ENCODE measurements around the gene RHOJ. TPM values are rescaled to one million over a fixed set of nuclear protein-coding genes. Genes with fewer than 3 reads are reported as not detected.

The RHOJ gene
- total RNA-seq, 1 experiment from 2014 or later = 0.40 TPM

- no peak for TF ChIP-seq CTCF (IDR thresholded peaks at IDR 0.05; ENCODE audit: unreplicated experiment)
- Mint-ChIP-seq H3K4me1 (ENCODE audit: low read depth, unreplicated experiment) (no peaks in the 10 kb centered on the region), H3K9me3 (ENCODE audit: low read depth, unreplicated experiment) (no peaks in the 10 kb centered on the region), H3K36me3 (ENCODE audit: insufficient read depth, unreplicated experiment) (no peaks in the 10 kb centered on the region), H3K27me3 (ENCODE audit: unreplicated experiment) (no peaks in the 10 kb centered on the region), H3K4me3 (ENCODE audit: low read depth, unreplicated experiment) (no peak overlapping the region), H3K27ac (ENCODE audit: unreplicated experiment) (no peak overlapping the region)
- CTCF ChIA-PET = no interaction called here
- no TSS peak for BruUV-seq (replicated peaks)
- no peak for DNase-seq
- intact Hi-C loops (cut with micrococcal nuclease; ENCODE audit: unreplicated experiment) = no loop called here
These were observed 91.9 kb downstream of the RHOJ start for GRCh38 chr14:63296060-63296563.

- H3K27ac Mint-ChIP-seq (ENCODE audit: unreplicated experiment) = no peak overlapping the region
- no peak overlapping the region for H3K4me3 Mint-ChIP-seq (ENCODE audit: low read depth, unreplicated experiment)
- H3K9me3 Mint-ChIP-seq (ENCODE audit: low read depth, unreplicated experiment) = no peaks in the 10 kb centered on the region
- no peaks in the 10 kb centered on the region for H3K4me1 Mint-ChIP-seq (ENCODE audit: low read depth, unreplicated experiment)
- CTCF ChIA-PET = interaction anchor here (0.6 kb wide), 1 partner anchor 1747 kb away, joined by 7 read pairs; no protein-coding TSS in a partner anchor
- no peak for TF ChIP-seq CTCF (IDR thresholded peaks at IDR 0.05; ENCODE audit: unreplicated experiment)
- H3K27me3 Mint-ChIP-seq (ENCODE audit: unreplicated experiment) = no peaks in the 10 kb centered on the region
- intact Hi-C loops (cut with micrococcal nuclease; ENCODE audit: unreplicated experiment) = no loop called here
- no peaks in the 10 kb centered on the region for H3K36me3 Mint-ChIP-seq (ENCODE audit: insufficient read depth, unreplicated experiment)
- DNase-seq = no peak
- BruUV-seq (replicated peaks) = no TSS peak
These were observed 93.3 kb downstream of the RHOJ start for GRCh38 chr14:63297372-63298063.

- intact Hi-C loops (cut with micrococcal nuclease; ENCODE audit: unreplicated experiment) = no loop called here
- Mint-ChIP-seq H3K9me3 (ENCODE audit: low read depth, unreplicated experiment) (no peaks in the 10 kb centered on the region), H3K27me3 (ENCODE audit: unreplicated experiment) (no peaks in the 10 kb centered on the region), H3K4me1 (ENCODE audit: low read depth, unreplicated experiment) (no peaks in the 10 kb centered on the region), H3K36me3 (ENCODE audit: insufficient read depth, unreplicated experiment) (no peaks in the 10 kb centered on the region), H3K27ac (ENCODE audit: unreplicated experiment) (no peak overlapping the region), H3K4me3 (ENCODE audit: low read depth, unreplicated experiment) (no peak overlapping the region)
- CTCF ChIA-PET = no interaction called here
- no peak for TF ChIP-seq CTCF (IDR thresholded peaks at IDR 0.05; ENCODE audit: unreplicated experiment)
- DNase-seq = no peak
- no TSS peak for BruUV-seq (replicated peaks)
These were observed 95.3 kb downstream of the RHOJ start for GRCh38 chr14:63299351-63300110.

GRCh38 chr14:63300854-63301253 lies 96.6 kb downstream of the RHOJ start:
- no peaks in the 10 kb centered on the region for H3K9me3 Mint-ChIP-seq (ENCODE audit: low read depth, unreplicated experiment)

More at GRCh38 chr14:63300854-63301253, 96.6 kb downstream of the RHOJ start:
- CTCF ChIA-PET = no interaction called here
- no peak overlapping the region for H3K4me3 Mint-ChIP-seq (ENCODE audit: low read depth, unreplicated experiment)
- H3K27ac Mint-ChIP-seq (ENCODE audit: unreplicated experiment) = no peak overlapping the region
- BruUV-seq (replicated peaks) = no TSS peak
- no peaks in the 10 kb centered on the region for H3K4me1 Mint-ChIP-seq (ENCODE audit: low read depth, unreplicated experiment)
- no peaks in the 10 kb centered on the region for H3K27me3 Mint-ChIP-seq (ENCODE audit: unreplicated experiment)
- no peak for TF ChIP-seq CTCF (IDR thresholded peaks at IDR 0.05; ENCODE audit: unreplicated experiment)
- intact Hi-C loops (cut with micrococcal nuclease; ENCODE audit: unreplicated experiment) = no loop called here
- no peaks in the 10 kb centered on the region for H3K36me3 Mint-ChIP-seq (ENCODE audit: insufficient read depth, unreplicated experiment)
- DNase-seq = no peak
